ENCODE data around the gene COL25A1.

COL25A1 gene

GRCh38 chr4:109238746-109239145 is 63.7 kb downstream of the COL25A1 start:
- CTCF ChIA-PET, result no interaction called here
- DNase-seq, result no peak
- WGBS (ENCODE audit: insufficient coverage), result no CpG with 5 or more reads among the region's 2 CpGs
- POLR2A ChIA-PET, result no interaction called here
- Histone ChIP-seq H3K4me3 (ENCODE audit: control insufficient read depth in 1 of 7, extremely low read depth in 1 of 7, insufficient read depth in 4 of 7, low read depth in 2 of 7, low read length in 6 of 7) (no peak overlapping the region), H3K4me1 (ENCODE audit: control extremely low read depth in 1 of 4, control insufficient read depth in 4 of 4, insufficient read depth in 4 of 4, low read length in 3 of 4) (no peaks in the 10 kb centered on the region), H3K27me3 (replicated peaks in 2 of 5; ENCODE audit: control insufficient read depth in 4 of 5, insufficient read depth in 5 of 5, low read length in 4 of 5) (no peaks in the 10 kb centered on the region), H3K27ac (ENCODE audit: insufficient read depth in 1 of 2, low read depth in 1 of 2, low read length in 2 of 2, poor library complexity in 1 of 2, severe bottlenecking in 2 of 2) (no peak overlapping the region), H3K9me3 (ENCODE audit: control extremely low read depth in 1 of 5, control insufficient read depth in 4 of 5, insufficient read depth in 2 of 5, low read depth in 1 of 5, low read length in 4 of 5) (peaks cover 0 to 2% (median 0%) of the 10 kb centered on the region in 5 experiments), H3K36me3 (ENCODE audit: control insufficient read depth in 4 of 4, insufficient read depth in 4 of 4, low read length in 3 of 4) (no peaks in the 10 kb centered on the region)

GRCh38 chr4:109235683-109236082 is 66.8 kb downstream of the COL25A1 start:
- POLR2A ChIA-PET, result no interaction called here
- CTCF ChIA-PET, result interaction anchor here (1.2 kb wide), 1 partner anchor 8 kb away, joined by 3 read pairs; no protein-coding TSS in a partner anchor
- Histone ChIP-seq H3K27ac (ENCODE audit: insufficient read depth in 1 of 2, low read depth in 1 of 2, low read length in 2 of 2, poor library complexity in 1 of 2, severe bottlenecking in 2 of 2) (no peak overlapping the region), H3K27me3 (replicated peaks in 2 of 5; ENCODE audit: control insufficient read depth in 4 of 5, insufficient read depth in 5 of 5, low read length in 4 of 5) (no peaks in the 10 kb centered on the region), H3K9me3 (ENCODE audit: control extremely low read depth in 1 of 5, control insufficient read depth in 4 of 5, insufficient read depth in 2 of 5, low read depth in 1 of 5, low read length in 4 of 5) (peaks cover 0 to 2% (median 0%) of the 10 kb centered on the region in 5 experiments), H3K4me1 (ENCODE audit: control extremely low read depth in 1 of 4, control insufficient read depth in 4 of 4, insufficient read depth in 4 of 4, low read length in 3 of 4) (no peaks in the 10 kb centered on the region), H3K36me3 (ENCODE audit: control insufficient read depth in 4 of 4, insufficient read depth in 4 of 4, low read length in 3 of 4) (no peaks in the 10 kb centered on the region), H3K4me3 (ENCODE audit: control insufficient read depth in 1 of 7, extremely low read depth in 1 of 7, insufficient read depth in 4 of 7, low read depth in 2 of 7, low read length in 6 of 7) (no peak overlapping the region)
- no CpG with 5 or more reads among the region's 1 CpG for WGBS (ENCODE audit: insufficient coverage)
- no peak for DNase-seq

- Histone ChIP-seq H3K4me3 (ENCODE audit: control insufficient read depth in 1 of 7, extremely low read depth in 1 of 7, insufficient read depth in 4 of 7, low read depth in 2 of 7, low read length in 6 of 7) (no peak overlapping the region), H3K4me1 (ENCODE audit: control extremely low read depth in 1 of 4, control insufficient read depth in 4 of 4, insufficient read depth in 4 of 4, low read length in 3 of 4) (no peaks in the 10 kb centered on the region), H3K27ac (ENCODE audit: insufficient read depth in 1 of 2, low read depth in 1 of 2, low read length in 2 of 2, poor library complexity in 1 of 2, severe bottlenecking in 2 of 2) (no peak overlapping the region), H3K36me3 (ENCODE audit: control insufficient read depth in 4 of 4, insufficient read depth in 4 of 4, low read length in 3 of 4) (no peaks in the 10 kb centered on the region), H3K27me3 (replicated peaks in 2 of 5; ENCODE audit: control insufficient read depth in 4 of 5, insufficient read depth in 5 of 5, low read length in 4 of 5) (no peaks in the 10 kb centered on the region), H3K9me3 (ENCODE audit: control extremely low read depth in 1 of 5, control insufficient read depth in 4 of 5, insufficient read depth in 2 of 5, low read depth in 1 of 5, low read length in 4 of 5) (peaks cover 0 to 2% (median 0%) of the 10 kb centered on the region in 5 experiments)
- POLR2A ChIA-PET, result no interaction called here
- no peak for DNase-seq
- CTCF ChIA-PET, result interaction anchor here (1.2 kb wide), 1 partner anchor 9 kb away, joined by 3 read pairs; no protein-coding TSS in a partner anchor
- WGBS (ENCODE audit: insufficient coverage), result no CpG with 5 or more reads among the region's 2 CpGs
Measured at GRCh38 chr4:109234596-109234995, 67.9 kb downstream of the COL25A1 start.

- no peak overlapping the region for H3K4me3 ChIP-seq (ENCODE audit: control insufficient read depth in 1 of 7, extremely low read depth in 1 of 7, insufficient read depth in 4 of 7, low read depth in 2 of 7, low read length in 6 of 7)
- no peaks in the 10 kb centered on the region for H3K27me3 ChIP-seq (replicated peaks in 2 of 5; ENCODE audit: control insufficient read depth in 4 of 5, insufficient read depth in 5 of 5, low read length in 4 of 5)
- H3K9me3 ChIP-seq (ENCODE audit: control extremely low read depth in 1 of 5, control insufficient read depth in 4 of 5, insufficient read depth in 2 of 5, low read depth in 1 of 5, low read length in 4 of 5), result peaks cover 0 to 2% (median 0%) of the 10 kb centered on the region in 5 experiments
- no peaks in the 10 kb centered on the region for H3K36me3 ChIP-seq (ENCODE audit: control insufficient read depth in 4 of 4, insufficient read depth in 4 of 4, low read length in 3 of 4)
- H3K27ac ChIP-seq (ENCODE audit: insufficient read depth in 1 of 2, low read depth in 1 of 2, low read length in 2 of 2, poor library complexity in 1 of 2, severe bottlenecking in 2 of 2), result no peak overlapping the region
- CTCF ChIA-PET, result no interaction called here
- POLR2A ChIA-PET, result no interaction called here
- no peak for DNase-seq
- no CpG with 5 or more reads among the region's 1 CpG for WGBS (ENCODE audit: insufficient coverage)
- no peaks in the 10 kb centered on the region for H3K4me1 ChIP-seq (ENCODE audit: control extremely low read depth in 1 of 4, control insufficient read depth in 4 of 4, insufficient read depth in 4 of 4, low read length in 3 of 4)
Measured at GRCh38 chr4:109233570-109233969, 68.9 kb downstream of the COL25A1 start.

- ChIA-PET POLR2A (no interaction called here), CTCF (interaction anchor here (0.5 to 0.6 kb wide), 2 partner anchors 39 to 54 kb away, joined by 3 to 4 read pairs; no protein-coding TSS in a partner anchor)
- Histone ChIP-seq H3K27ac (ENCODE audit: insufficient read depth in 1 of 2, low read depth in 1 of 2, low read length in 2 of 2, poor library complexity in 1 of 2, severe bottlenecking in 2 of 2) (no peak overlapping the region), H3K4me1 (ENCODE audit: control extremely low read depth in 1 of 4, control insufficient read depth in 4 of 4, insufficient read depth in 4 of 4, low read length in 3 of 4) (no peaks in the 10 kb centered on the region), H3K4me3 (ENCODE audit: control insufficient read depth in 1 of 7, extremely low read depth in 1 of 7, insufficient read depth in 4 of 7, low read depth in 2 of 7, low read length in 6 of 7) (no peak overlapping the region), H3K36me3 (ENCODE audit: control insufficient read depth in 4 of 4, insufficient read depth in 4 of 4, low read length in 3 of 4) (no peaks in the 10 kb centered on the region), H3K9me3 (ENCODE audit: control extremely low read depth in 1 of 5, control insufficient read depth in 4 of 5, insufficient read depth in 2 of 5, low read depth in 1 of 5, low read length in 4 of 5) (peaks cover 0 to 2% (median 0%) of the 10 kb centered on the region in 5 experiments), H3K27me3 (replicated peaks in 2 of 5; ENCODE audit: control insufficient read depth in 4 of 5, insufficient read depth in 5 of 5, low read length in 4 of 5) (no peaks in the 10 kb centered on the region)
- DNase-seq, result no peak
- 80% methylated on average over 1 of the region's 1 CpG for WGBS (ENCODE audit: insufficient coverage)
Measured at GRCh38 chr4:109232681-109233080, 69.8 kb downstream of the COL25A1 start.

GRCh38 chr4:109231331-109231730 is 71.1 kb downstream of the COL25A1 start:
- Histone ChIP-seq H3K27me3 (replicated peaks in 2 of 5; ENCODE audit: control insufficient read depth in 4 of 5, insufficient read depth in 5 of 5, low read length in 4 of 5) (no peaks in the 10 kb centered on the region), H3K27ac (ENCODE audit: insufficient read depth in 1 of 2, low read depth in 1 of 2, low read length in 2 of 2, poor library complexity in 1 of 2, severe bottlenecking in 2 of 2) (no peak overlapping the region), H3K36me3 (ENCODE audit: control insufficient read depth in 4 of 4, insufficient read depth in 4 of 4, low read length in 3 of 4) (no peaks in the 10 kb centered on the region), H3K9me3 (ENCODE audit: control extremely low read depth in 1 of 5, control insufficient read depth in 4 of 5, insufficient read depth in 2 of 5, low read depth in 1 of 5, low read length in 4 of 5) (peaks cover 0 to 2% (median 0%) of the 10 kb centered on the region in 5 experiments), H3K4me3 (ENCODE audit: control insufficient read depth in 1 of 7, extremely low read depth in 1 of 7, insufficient read depth in 4 of 7, low read depth in 2 of 7, low read length in 6 of 7) (no peak overlapping the region), H3K4me1 (ENCODE audit: control extremely low read depth in 1 of 4, control insufficient read depth in 4 of 4, insufficient read depth in 4 of 4, low read length in 3 of 4) (no peaks in the 10 kb centered on the region)
- CTCF ChIA-PET, result no interaction called here
- DNase-seq, result peak in 2 of 3 donors; percentile 9 to 24
- no CpG with 5 or more reads among the region's 1 CpG for WGBS (ENCODE audit: insufficient coverage)
- POLR2A ChIA-PET, result no interaction called here

- no CpG with 5 or more reads among the region's 2 CpGs for WGBS (ENCODE audit: insufficient coverage)
- H3K27me3 ChIP-seq (replicated peaks in 2 of 5; ENCODE audit: control insufficient read depth in 4 of 5, insufficient read depth in 5 of 5, low read length in 4 of 5), result no peaks in the 10 kb centered on the region
- H3K27ac ChIP-seq (ENCODE audit: insufficient read depth in 1 of 2, low read depth in 1 of 2, low read length in 2 of 2, poor library complexity in 1 of 2, severe bottlenecking in 2 of 2), result no peak overlapping the region
- no peak overlapping the region for H3K4me3 ChIP-seq (ENCODE audit: control insufficient read depth in 1 of 7, extremely low read depth in 1 of 7, insufficient read depth in 4 of 7, low read depth in 2 of 7, low read length in 6 of 7)
- no peaks in the 10 kb centered on the region for H3K4me1 ChIP-seq (ENCODE audit: control extremely low read depth in 1 of 4, control insufficient read depth in 4 of 4, insufficient read depth in 4 of 4, low read length in 3 of 4)
- CTCF ChIA-PET, result no interaction called here
- POLR2A ChIA-PET, result no interaction called here
- no peaks in the 10 kb centered on the region for H3K36me3 ChIP-seq (ENCODE audit: control insufficient read depth in 4 of 4, insufficient read depth in 4 of 4, low read length in 3 of 4)
- no peaks in the 10 kb centered on the region for H3K9me3 ChIP-seq (ENCODE audit: control extremely low read depth in 1 of 5, control insufficient read depth in 4 of 5, insufficient read depth in 2 of 5, low read depth in 1 of 5, low read length in 4 of 5)
- DNase-seq, result no peak
Measured at GRCh38 chr4:109229028-109229427, 73.4 kb downstream of the COL25A1 start.

Data from common myeloid progenitor, CD34-positive (primary cell).